Smooth muscle cell (in vitro differentiated cells): ENCODE results near the gene PARP2. TPM values are rescaled to one million over a fixed set of nuclear protein-coding genes. Genes with fewer than 3 reads are reported as not detected.

Experiments used
- DNase-seq: peaks from one replicate; lab custom pipeline; 2025; ENCODE audit not compliant: unreplicated experiment; lab: John Stamatoyannopoulos, UW
- H2AFZ ChIP-seq: fragments of 200-600 bp; sonication (generic); 2 replicates; pipeline ENCODE4 v1.6.0; 2016; ENCODE audit warnings: antibody characterized with exemption, low read depth, mild to moderate bottlenecking
- H3F3A ChIP-seq: fragments of 200-600 bp; sonication (generic); 2 replicates; pipeline ENCODE4 v1.6.0; 2017; ENCODE audit warnings: antibody characterized with exemption, low read depth
- H3K27ac ChIP-seq: fragments of 200-600 bp; sonication (generic); 2 replicates; pipeline ENCODE4 v1.5.1; 2016; ENCODE audit warnings: low read depth, mild to moderate bottlenecking
- H3K27me3 ChIP-seq: fragments of 200-600 bp; sonication (generic); 2 replicates; pipeline ENCODE4 v1.6.1; 2016; ENCODE audit warnings: low read depth, mild to moderate bottlenecking
- H3K36me3 ChIP-seq: fragments of 200-600 bp; sonication (generic); 2 replicates; pipeline ENCODE4 v1.5.1; 2016; ENCODE audit warnings: low read depth
- H3K4me1 ChIP-seq: fragments of 200-600 bp; sonication (generic); 2 replicates; pipeline ENCODE4 v1.5.1; 2016; ENCODE audit warnings: low read depth
- H3K4me2 ChIP-seq: fragments of 200-600 bp; sonication (generic); 2 replicates; pipeline ENCODE4 v1.6.0; 2016; ENCODE audit warnings: mild to moderate bottlenecking
- H3K4me3 ChIP-seq: fragments of 200-600 bp; sonication (generic); 2 replicates; pipeline ENCODE4 v1.5.1; 2016; ENCODE audit warnings: mild to moderate bottlenecking
- H3K79me2 ChIP-seq: fragments of 200-600 bp; sonication (generic); 2 replicates; pipeline ENCODE4 v1.6.0; 2016; ENCODE audit warnings: low read depth, mild to moderate bottlenecking
- H3K9ac ChIP-seq: fragments of 200-600 bp; sonication (generic); 2 replicates; pipeline ENCODE4 v1.6.0; 2016; ENCODE audit warnings: low read depth
- H3K9me3 ChIP-seq: fragments of 200-600 bp; sonication (generic); replicated peaks from 2 replicates; pipeline ENCODE4 v1.5.1; 2016; ENCODE audit warnings: low read depth
- H4K20me1 ChIP-seq: fragments of 200-600 bp; sonication (generic); 2 replicates; pipeline ENCODE4 v1.6.0; 2016; ENCODE audit warnings: low read depth
- WGBS: methylation state at CpG from one replicate; pipeline ENCODE4 v1.1.7; 2016; ENCODE audit warnings: low lambda C conversion rate; 5-methylcytosine and 5-hydroxymethylcytosine counted together
- polyA plus RNA-seq: library from polyadenylated mRNA; unstranded; fragments of >200 nt; fragmentation: Nextera tagmentation; extraction: Ambion mirVana; gene quantifications from 2 replicates; pipeline ENCODE4 v1.2.1, GENCODE V29; 2016
- total RNA-seq: library from RNA; depleted of rRNA; stranded (reverse); fragments of >200 nt; gene quantifications from 2 replicates; pipeline ENCODE4 v1.2.3, GENCODE V29; 2014
- TF ChIP-seq, protein P1 (sequence below): fragments of 200-600 bp; sonication (generic); IDR thresholded peaks from 2 replicates; pipeline ENCODE4 v1.5.1; 2017; ENCODE audit warnings: borderline replicate concordance, mild to moderate bottlenecking, antibody characterized with exemption; ENCODE audit not compliant: insufficient read depth, poor library complexity, severe bottlenecking

Gene PARP2
- total and polyA plus RNA-seq, 2 experiments from 2014 or later = 29.2 to 38.7 TPM

DNA sequence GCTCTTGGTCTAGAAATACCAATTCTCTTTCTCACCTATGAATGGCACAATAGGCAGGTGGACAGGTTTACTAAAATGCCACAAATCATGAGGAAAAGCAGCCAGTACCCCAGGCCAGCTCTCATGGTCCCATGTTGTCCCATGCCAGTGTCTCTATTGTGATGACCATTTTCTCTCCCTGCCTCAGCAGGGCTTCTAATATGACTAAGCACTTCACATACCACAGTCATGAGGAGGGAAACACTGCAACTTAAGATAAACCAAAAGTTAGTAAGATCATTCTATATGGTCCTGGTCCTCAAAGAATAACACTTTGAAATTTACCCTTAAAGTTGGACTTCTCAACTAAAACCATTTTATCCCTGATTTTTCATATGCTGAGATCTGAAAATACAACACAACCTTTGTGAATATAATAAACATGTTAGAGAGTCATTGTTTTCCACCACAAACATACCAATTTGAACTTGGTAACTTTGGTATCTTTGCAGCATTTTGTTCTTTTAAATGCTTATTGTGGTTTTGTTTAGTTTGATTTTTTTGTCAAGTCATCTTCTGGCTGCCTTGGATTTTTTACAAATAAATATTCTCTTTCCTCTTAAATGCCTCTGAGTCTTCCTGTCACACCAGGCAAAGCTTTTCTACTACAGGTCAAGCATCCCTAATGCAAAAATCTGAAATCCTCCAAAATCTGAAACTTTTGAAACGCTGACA lies 41.2 kb upstream of the PARP2 start:
- no peaks in the 10 kb centered on the region for H3F3A ChIP-seq
- no peaks in the 10 kb centered on the region for H3K36me3 ChIP-seq
- DNase-seq = no peak
- 96% methylated on average over 1 of the region's 1 CpG for WGBS
- H2AFZ ChIP-seq = no peak overlapping the region
- H3K4me2 ChIP-seq = no peak overlapping the region
- H3K4me1 ChIP-seq = peaks cover 10% of the 10 kb centered on the region
- no peak overlapping the region for H3K27ac ChIP-seq
- H3K4me3 ChIP-seq = no peak overlapping the region
- H3K27me3 ChIP-seq = no peaks in the 10 kb centered on the region
- H4K20me1 ChIP-seq = no peaks in the 10 kb centered on the region
- H3K9me3 ChIP-seq = no peaks in the 10 kb centered on the region
- TF ChIP-seq, protein P1, sequence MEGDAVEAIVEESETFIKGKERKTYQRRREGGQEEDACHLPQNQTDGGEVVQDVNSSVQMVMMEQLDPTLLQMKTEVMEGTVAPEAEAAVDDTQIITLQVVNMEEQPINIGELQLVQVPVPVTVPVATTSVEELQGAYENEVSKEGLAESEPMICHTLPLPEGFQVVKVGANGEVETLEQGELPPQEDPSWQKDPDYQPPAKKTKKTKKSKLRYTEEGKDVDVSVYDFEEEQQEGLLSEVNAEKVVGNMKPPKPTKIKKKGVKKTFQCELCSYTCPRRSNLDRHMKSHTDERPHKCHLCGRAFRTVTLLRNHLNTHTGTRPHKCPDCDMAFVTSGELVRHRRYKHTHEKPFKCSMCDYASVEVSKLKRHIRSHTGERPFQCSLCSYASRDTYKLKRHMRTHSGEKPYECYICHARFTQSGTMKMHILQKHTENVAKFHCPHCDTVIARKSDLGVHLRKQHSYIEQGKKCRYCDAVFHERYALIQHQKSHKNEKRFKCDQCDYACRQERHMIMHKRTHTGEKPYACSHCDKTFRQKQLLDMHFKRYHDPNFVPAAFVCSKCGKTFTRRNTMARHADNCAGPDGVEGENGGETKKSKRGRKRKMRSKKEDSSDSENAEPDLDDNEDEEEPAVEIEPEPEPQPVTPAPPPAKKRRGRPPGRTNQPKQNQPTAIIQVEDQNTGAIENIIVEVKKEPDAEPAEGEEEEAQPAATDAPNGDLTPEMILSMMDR = no peak
- no peak overlapping the region for H3K9ac ChIP-seq
- peaks cover 16% of the 10 kb centered on the region for H3K79me2 ChIP-seq

DNA sequence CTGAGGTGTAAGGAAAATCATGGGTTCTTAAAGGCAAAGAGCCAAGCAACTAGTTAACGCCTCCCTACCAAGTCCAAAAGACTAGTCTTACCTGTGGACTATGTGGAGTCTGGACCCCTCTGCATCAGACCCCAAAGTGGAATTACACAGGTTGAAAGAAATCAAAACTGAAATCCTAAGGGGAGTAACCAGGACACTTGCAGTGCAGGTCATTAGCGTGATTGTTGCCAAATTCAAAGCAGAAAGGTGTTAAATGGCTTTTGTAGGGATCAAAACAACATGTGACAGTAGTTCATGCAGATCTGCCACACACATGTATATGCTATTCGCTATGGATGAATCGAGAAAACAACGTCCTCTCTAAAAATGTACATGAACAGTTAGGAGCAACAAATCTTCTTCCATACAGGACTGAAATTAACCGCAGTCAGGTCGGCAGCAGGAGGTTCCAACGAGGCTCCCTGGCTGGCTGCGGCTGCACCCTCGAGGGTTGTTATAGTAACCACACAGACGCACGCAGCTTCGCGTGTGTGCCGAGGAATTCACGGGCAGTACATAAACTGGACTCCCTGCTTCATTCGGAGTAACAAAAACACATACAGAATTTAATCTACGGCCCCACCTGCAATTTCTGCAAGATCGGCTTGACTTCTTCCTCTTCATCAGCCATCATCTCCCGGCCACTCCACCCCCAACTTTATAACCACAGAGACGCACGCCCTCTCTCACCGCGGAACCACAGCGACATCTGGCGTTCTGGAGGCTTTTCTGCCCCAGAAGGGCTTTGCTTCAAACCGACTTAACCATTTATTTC lies 38.0 kb upstream of the PARP2 start, which contains the start of gene TTC5:
TSS of gene TTC5 (minus strand) at position 687 of the 814 bp plus-strand sequence. CDS start at position 673, 14 bp downstream.
- Histone ChIP-seq H3F3A (no peaks in the 10 kb centered on the region), H3K4me2 (peak within 1 kb of the TSS; percentile 95), H3K4me3 (peak within 1 kb of the TSS; percentile 90), H3K4me1 (peaks cover 10% of the 10 kb centered on the region), H2AFZ (peak within 1 kb of the TSS; percentile 95), H4K20me1 (no peaks in the 10 kb centered on the region), H3K36me3 (no peaks in the 10 kb centered on the region), H3K79me2 (peaks cover 16% of the 10 kb centered on the region), H3K9me3 (no peaks in the 10 kb centered on the region), H3K9ac (peak within 1 kb of the TSS; percentile 79), H3K27ac (peak within 1 kb of the TSS; percentile 21), H3K27me3 (no peaks in the 10 kb centered on the region)
- DNase-seq = peak; percentile 53
- 3% methylated on average over 27 of the region's 27 CpGs for WGBS
- TF ChIP-seq, protein P1 = peak; percentile 93

DNA sequence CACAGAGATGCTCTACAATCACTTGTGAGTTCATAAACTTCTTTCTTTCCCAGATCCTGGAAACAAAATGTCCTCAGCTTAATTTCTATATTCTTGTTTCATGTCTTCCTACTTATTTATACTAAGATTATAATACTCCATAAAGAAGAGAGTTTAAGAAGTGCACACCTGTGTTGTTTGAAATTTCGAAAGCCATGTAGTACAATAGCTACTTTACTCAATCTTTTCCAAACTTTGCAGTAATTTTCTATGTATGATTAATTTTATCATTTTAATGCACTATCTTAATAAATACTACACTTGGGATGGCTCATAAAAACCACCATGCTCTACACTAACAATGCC lies 37.4 kb upstream of the PARP2 start:
- Histone ChIP-seq H4K20me1 (no peaks in the 10 kb centered on the region), H3K4me3 (peak overlapping the region; percentile 90), H3K27me3 (no peaks in the 10 kb centered on the region), H3F3A (no peaks in the 10 kb centered on the region), H3K79me2 (peaks cover 16% of the 10 kb centered on the region), H3K9me3 (no peaks in the 10 kb centered on the region), H3K4me1 (peaks cover 10% of the 10 kb centered on the region), H3K4me2 (no peak overlapping the region), H3K36me3 (no peaks in the 10 kb centered on the region), H3K9ac (no peak overlapping the region), H3K27ac (no peak overlapping the region), H2AFZ (no peak overlapping the region)
- no peak for DNase-seq
- TF ChIP-seq, protein P1 = no peak
- WGBS = 91% methylated on average over 1 of the region's 1 CpG
